PFSK-1 (cell line): ENCODE data around the gene RYK.

Experiments
- FOXP2 ChIP-seq: optimal IDR thresholded peaks from 2 replicates; pipeline ENCODE3; 2011; ENCODE audit warnings: borderline replicate concordance, control low read depth, inconsistent platforms; ENCODE audit not compliant: insufficient read depth; ENCODE audit errors: extremely low read length, extremely low read depth
- POLR2AphosphoS5 ChIP-seq: IDR thresholded peaks from 2 replicates; pipeline ENCODE4 v1.6.1; 2012; ENCODE audit warnings: low read depth, mild to moderate bottlenecking, control low read depth, low read length, moderate library complexity
- REST ChIP-seq, 2 experiments: IDR thresholded peaks; 2 replicates each; pipeline versions ENCODE4 v1.6.1 to v1.8.0; 2011 to 2012; ENCODE audit warnings: low read depth in 2 of 2, low read length in 2 of 2, control low read depth in 1 of 2, inconsistent platforms in 1 of 2, mild to moderate bottlenecking in 1 of 2, moderate library complexity in 1 of 2; ENCODE audit not compliant: insufficient read depth in 1 of 2
- SIN3A ChIP-seq: IDR thresholded peaks from 2 replicates; pipeline ENCODE4 v1.6.1; 2012; ENCODE audit warnings: mild to moderate bottlenecking, low read length, moderate library complexity, borderline replicate concordance; ENCODE audit not compliant: insufficient read depth
- TAF1 ChIP-seq: IDR thresholded peaks from 2 replicates; pipeline ENCODE4 v1.6.1; 2012; ENCODE audit warnings: low read length, control low read depth, borderline replicate concordance; ENCODE audit not compliant: insufficient read depth

RYK gene

GRCh38 chr3:134134698-134135415 lies 115.8 kb downstream of the RYK start:
- TF ChIP-seq REST (IDR thresholded peaks at IDR 0.05; ENCODE audit: insufficient read depth in 1 of 2, low read depth in 2 of 2, low read length in 2 of 2) (no peak), POLR2AphosphoS5 (no peak), SIN3A (no peak), FOXP2 (no peak), TAF1 (no peak)

GRCh38 chr3:134134240-134134639 lies 116.4 kb downstream of the RYK start:
- TF ChIP-seq REST (IDR thresholded peaks at IDR 0.05; ENCODE audit: insufficient read depth in 1 of 2, low read depth in 2 of 2, low read length in 2 of 2), result no peak

GRCh38 chr3:134132961-134133360 lies 117.7 kb downstream of the RYK start:
- TF ChIP-seq FOXP2 (no peak), POLR2AphosphoS5 (no peak), SIN3A (no peak), REST (IDR thresholded peaks at IDR 0.05; ENCODE audit: insufficient read depth in 1 of 2, low read depth in 2 of 2, low read length in 2 of 2) (no peak), TAF1 (no peak)

GRCh38 chr3:134126153-134126552 lies 124.5 kb downstream of the RYK start:
- TF ChIP-seq REST (IDR thresholded peaks at IDR 0.05; ENCODE audit: insufficient read depth in 1 of 2, low read depth in 2 of 2, low read length in 2 of 2) (no peak), POLR2AphosphoS5 (no peak), FOXP2 (no peak), SIN3A (no peak), TAF1 (no peak)

GRCh38 chr3:134114726-134115125 lies 135.9 kb downstream of the RYK start:
- TF ChIP-seq REST (IDR thresholded peaks at IDR 0.05; ENCODE audit: insufficient read depth in 1 of 2, low read depth in 2 of 2, low read length in 2 of 2) (no peak), SIN3A (no peak)
